ENCODE measurements around the gene CDC42EP5.

The CDC42EP5 gene

DNA sequence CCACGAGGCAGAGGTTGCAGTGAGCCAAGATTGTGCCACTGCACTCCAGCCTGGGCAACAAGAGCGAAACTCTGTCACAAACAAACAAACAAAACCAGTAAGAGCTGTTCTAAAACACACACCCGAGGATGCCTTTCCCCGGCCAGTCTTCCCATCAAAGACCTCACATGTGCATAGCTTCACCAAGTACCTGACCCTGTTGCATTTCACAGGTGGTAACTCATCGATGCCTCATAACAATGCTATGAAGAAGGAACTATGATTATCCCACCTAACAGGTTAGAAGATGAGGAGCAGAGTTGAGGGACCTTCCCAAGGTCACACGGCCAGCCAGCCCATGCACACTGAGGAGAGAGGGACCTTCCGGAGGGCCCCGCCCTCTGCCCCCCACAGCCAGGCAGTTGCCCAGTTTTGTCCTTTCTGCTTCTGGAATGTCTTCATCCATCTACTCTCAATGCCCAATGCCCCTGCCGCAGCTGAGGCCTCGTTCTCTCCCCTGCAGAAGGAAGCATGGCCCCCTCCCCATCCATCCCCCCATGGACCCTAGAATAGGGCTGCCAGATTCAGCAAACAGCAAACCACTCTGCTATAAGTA lies 40.9 kb downstream of the CDC42EP5 start:
- H3K27ac ChIP-seq, result peak overlapping the region; percentile 77
- TF ChIP-seq ZFX (IDR thresholded peaks at IDR 0.05), result no peak
- TF ChIP-seq, protein P1, sequence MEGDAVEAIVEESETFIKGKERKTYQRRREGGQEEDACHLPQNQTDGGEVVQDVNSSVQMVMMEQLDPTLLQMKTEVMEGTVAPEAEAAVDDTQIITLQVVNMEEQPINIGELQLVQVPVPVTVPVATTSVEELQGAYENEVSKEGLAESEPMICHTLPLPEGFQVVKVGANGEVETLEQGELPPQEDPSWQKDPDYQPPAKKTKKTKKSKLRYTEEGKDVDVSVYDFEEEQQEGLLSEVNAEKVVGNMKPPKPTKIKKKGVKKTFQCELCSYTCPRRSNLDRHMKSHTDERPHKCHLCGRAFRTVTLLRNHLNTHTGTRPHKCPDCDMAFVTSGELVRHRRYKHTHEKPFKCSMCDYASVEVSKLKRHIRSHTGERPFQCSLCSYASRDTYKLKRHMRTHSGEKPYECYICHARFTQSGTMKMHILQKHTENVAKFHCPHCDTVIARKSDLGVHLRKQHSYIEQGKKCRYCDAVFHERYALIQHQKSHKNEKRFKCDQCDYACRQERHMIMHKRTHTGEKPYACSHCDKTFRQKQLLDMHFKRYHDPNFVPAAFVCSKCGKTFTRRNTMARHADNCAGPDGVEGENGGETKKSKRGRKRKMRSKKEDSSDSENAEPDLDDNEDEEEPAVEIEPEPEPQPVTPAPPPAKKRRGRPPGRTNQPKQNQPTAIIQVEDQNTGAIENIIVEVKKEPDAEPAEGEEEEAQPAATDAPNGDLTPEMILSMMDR (conservative IDR thresholded peaks at IDR 0.05), result no peak

DNA sequence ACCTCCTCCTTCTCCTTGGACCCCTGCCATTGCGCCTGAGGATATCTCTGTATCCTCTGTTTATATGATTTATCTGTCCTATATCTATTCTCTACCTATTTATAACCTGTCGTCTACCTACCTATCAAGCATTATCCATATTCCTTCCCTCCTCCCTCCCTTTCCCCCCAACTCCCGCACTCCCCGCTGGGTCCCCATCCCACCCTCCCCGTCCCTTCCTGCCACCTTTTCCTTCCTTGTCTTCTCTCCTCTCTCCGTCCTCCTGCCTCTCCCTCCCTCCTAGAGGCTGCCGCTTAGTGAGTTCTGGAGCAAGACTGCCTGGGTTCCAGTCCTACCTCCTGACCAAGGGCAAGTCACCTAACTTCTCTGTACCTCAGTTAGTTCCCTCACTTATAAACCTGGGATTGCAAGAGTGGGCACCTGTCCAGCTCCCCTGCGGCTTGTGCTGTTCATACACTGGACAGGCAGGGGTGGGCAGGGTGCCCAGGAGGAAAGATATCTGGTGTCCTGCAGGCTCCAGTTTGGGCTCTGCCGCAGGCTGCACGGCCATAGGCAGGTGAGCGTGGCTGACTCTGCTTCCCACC lies 41.7 kb downstream of the CDC42EP5 start:
- peak overlapping the region; percentile 77 for H3K27ac ChIP-seq
- TF ChIP-seq ZFX (IDR thresholded peaks at IDR 0.05), result no peak
- TF ChIP-seq, protein P1 (conservative IDR thresholded peaks at IDR 0.05), result no peak; the same call in 1 of the 2 replicates

DNA sequence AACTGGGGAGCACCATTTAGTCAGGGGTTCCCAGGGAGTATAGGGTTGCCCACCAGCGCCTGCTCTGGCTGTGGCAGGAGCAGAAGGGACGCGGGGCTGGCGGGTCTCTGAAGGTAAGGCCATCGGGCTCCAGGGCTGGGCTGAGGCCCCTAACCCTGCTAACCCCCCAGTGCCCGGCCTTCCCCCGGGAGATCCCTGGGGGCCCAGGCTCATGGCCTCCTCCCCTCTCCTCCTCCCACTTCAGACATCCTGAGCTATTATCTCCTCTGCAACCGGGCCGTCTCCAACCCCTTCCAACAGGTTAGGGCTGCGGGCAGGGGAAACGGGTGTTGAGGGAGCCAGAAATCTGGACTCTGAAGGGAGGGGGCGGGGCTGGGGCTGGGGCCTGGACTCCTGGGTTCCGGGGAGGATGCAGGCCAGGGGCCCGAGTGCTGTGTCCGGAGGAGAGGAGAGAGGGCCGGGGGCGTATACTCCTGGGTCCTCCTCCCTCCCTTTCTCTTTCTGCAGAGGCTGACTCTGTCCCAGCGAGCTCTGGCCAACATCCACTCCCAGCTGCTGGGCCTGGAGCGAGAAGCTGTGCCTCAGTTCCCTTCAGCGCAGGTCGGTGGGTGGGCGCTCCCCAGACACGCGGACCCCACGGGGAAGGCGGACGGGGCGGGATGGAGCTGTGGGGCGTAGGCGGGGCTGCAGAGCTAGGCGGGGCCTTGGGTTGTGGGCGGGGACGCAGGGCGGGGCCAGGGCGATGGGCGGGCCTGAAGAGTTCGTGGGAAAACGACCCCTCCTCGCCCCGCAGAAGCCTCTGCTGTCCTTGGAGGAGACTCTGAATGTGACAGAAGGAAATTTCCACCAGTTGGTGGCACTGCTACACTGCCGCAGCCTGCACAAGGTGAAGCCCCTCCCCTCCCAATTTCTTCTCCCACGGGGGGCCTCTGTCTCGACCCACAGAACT lies 42.5 kb downstream of the CDC42EP5 start:
- TF ChIP-seq, protein P1 (conservative IDR thresholded peaks at IDR 0.05), result no peak; the same call in 1 of the 2 replicates
- no peak for TF ChIP-seq ZFX (IDR thresholded peaks at IDR 0.05)
- peak overlapping the region; percentile 77 for H3K27ac ChIP-seq

DNA sequence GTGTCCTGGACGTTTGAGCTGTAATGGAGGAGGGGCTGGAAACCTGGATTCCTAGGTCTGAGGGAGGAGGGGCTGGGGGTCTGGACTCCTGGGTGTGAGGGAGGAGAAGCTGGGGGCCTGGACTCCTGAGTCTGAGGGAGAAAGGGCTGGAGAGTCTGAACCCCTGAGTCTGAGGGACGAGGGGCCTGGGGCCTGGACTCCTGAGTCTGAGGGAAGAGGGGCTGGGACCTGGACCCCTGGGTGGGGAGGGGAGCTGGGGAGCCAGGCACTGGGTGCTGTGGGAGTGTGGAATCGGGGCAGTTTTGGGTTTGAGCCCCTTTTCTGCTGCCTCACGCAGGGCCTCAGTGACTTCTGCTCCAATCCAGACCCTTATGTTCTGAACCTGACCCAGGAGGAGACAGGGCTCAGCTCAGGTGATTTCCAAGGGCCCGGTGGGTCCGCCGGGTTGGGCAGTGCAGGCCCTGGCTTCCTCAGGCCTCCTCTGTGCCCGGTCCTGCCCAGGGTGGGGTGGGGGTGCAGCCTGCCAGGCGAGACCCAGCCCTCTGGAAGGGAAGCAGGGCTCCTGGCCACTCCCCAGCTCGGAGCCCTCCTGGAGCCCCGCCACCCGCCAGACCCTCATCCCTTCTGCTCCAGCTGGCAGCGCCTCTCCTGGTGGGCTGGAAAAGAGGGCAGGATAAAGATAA lies 43.4 kb downstream of the CDC42EP5 start:
- no peak overlapping the region for H3K27ac ChIP-seq
- TF ChIP-seq ZFX (IDR thresholded peaks at IDR 0.05), result no peak
- TF ChIP-seq, protein P1 (conservative IDR thresholded peaks at IDR 0.05), result no peak

DNA sequence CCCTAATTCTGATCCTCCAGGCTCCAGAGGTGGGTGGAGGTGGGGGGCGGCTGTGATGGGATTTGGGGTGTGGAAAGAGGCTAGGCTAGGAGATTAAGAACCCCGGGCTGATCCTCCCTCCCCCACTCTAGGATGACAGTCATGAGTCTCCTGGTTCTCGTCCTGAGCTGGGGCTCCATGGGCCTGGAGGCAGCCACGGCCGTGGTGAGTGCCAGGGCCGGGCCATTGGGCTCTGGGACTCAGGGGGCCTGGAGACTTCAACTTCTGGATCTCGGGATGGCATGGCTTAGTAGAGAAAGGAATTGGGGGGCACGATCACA lies 44.0 kb downstream of the CDC42EP5 start:
- TF ChIP-seq ZFX (IDR thresholded peaks at IDR 0.05), result no peak
- TF ChIP-seq, protein P1 (conservative IDR thresholded peaks at IDR 0.05), result no peak
- no peak overlapping the region for H3K27ac ChIP-seq

DNA sequence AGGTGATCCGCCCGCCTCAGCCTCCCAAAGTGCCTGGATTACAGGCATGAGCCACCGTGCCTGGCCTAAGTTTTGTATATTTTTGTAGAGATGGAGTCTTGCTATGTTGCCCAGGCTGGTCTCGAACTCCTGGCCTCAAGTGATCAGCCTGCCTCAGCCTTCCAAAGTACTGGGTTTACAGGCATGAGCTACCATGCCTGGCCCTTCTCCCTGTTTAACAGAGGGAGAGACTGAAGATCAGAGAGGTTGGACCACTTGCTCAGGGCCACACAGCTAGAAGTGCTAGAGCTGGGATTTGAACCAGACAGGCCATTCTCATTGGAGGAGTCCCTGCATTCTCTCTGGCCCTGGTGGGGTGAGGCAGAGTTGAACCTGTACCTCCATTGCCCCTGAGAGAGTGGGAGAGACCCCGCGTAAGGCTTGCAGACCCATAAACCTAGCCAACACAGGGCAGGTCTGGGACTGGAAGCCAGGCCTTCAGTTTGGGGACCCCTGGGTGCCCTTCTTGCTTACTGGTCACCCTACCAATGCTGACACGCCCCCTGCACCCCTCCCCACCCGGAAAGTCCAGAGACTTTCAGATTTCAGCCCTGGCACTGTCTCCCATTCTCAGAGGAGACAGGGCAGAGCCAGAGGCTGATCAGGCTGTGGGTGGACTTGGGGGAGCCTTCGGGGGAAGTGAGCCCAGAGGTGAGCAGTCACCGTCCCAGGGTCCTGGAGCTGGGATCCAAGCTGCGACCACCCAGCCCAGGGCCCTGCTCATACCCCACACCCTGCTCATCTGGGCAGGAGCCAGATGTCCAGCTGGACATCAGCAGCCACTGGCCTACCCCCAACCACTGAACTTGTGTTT lies 44.5 kb downstream of the CDC42EP5 start:
- no peak for TF ChIP-seq ZFX (IDR thresholded peaks at IDR 0.05)
- TF ChIP-seq, protein P1 (conservative IDR thresholded peaks at IDR 0.05), result no peak
- no peak overlapping the region for H3K27ac ChIP-seq
